Activated naive CD8-positive, alpha-beta T cell treated with anti-CD3 and anti-CD28 coated beads, Interleukin-2, amount 50 U/mL, for 24 hours (primary cell): Measurements from ENCODE around the gene UTF1.

Source experiments
- ATAC-seq: fragments of 150-1000 bp; cut with Tn5 transposase; one replicate; pipeline ENCODE4 v1.10.0; 2021
- DNase-seq: peaks from one replicate; pipeline ENCODE4 v3.0.0; 2021
- H3K27ac Mint-ChIP-seq: one replicate; pipeline ENCODE4 v1.8.0; 2021; ENCODE audit warnings: mild to moderate bottlenecking, mixed read lengths
- H3K27me3 Mint-ChIP-seq: one replicate; pipeline ENCODE4 v1.8.0; 2021; ENCODE audit warnings: mixed read lengths
- H3K36me3 Mint-ChIP-seq: one replicate; pipeline ENCODE4 v1.8.0; 2021; ENCODE audit warnings: low read depth, mixed read lengths
- H3K4me1 Mint-ChIP-seq: one replicate; pipeline ENCODE4 v1.8.0; 2021; ENCODE audit warnings: mixed read lengths
- H3K4me3 Mint-ChIP-seq: one replicate; pipeline ENCODE4 v1.8.0; 2021; ENCODE audit warnings: mild to moderate bottlenecking, moderate library complexity, mixed read lengths
- H3K9me3 Mint-ChIP-seq: one replicate; pipeline ENCODE4 v1.8.0; 2021; ENCODE audit warnings: mixed read lengths

Gene UTF1

DNA sequence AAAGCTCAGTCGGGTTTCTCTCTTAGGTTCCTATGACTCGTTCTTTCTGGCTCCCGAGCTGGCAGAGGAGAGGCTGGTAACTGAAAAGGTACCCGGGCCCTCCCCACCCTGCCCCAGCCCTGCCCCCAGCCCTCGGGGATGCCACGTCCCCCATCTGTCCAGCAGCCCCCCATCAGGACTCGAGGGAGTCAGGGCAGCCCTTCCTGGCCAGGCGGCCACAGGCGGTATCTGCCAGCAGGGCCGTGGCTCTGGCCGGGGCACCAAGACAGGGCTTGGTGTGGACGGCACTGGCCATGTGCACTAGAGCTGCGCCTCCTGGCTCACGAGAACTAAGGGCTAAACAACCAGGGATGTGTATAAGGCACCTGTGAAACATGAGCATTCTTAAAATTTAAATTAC, 40.3 kb upstream of the UTF1 start:
- no peaks in the 10 kb centered on the region for H3K4me1 Mint-ChIP-seq

DNA sequence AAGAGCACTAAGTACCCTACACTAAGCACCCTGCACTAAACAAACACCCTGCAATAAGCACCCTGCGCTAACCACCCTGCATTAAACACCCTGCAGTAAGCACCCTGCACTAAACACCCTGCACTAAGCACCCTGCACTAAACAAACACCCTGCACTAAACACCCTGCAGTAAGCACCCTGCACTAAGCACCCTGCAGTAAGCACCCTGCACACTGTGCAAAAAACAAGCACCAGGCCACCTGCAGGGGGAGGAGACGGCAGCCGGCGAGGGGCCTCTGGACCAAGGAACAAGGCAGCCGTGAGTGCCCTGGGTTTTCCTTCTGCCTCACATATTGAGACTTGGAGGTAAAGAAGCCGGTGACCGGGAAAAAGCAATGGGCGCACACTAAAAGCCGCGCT, 39.8 kb upstream of the UTF1 start:
- Mint-ChIP-seq H3K4me3 (no peak overlapping the region), H3K27ac (no peak overlapping the region), H3K9me3 (no peaks in the 10 kb centered on the region), H3K36me3 (no peaks in the 10 kb centered on the region), H3K4me1 (no peaks in the 10 kb centered on the region), H3K27me3 (peaks cover 4% of the 10 kb centered on the region)
- no peak for ATAC-seq
- DNase-seq = no peak

More for the DNA sequence above, 40.3 kb upstream of the UTF1 start:
- Mint-ChIP-seq H3K27ac (no peak overlapping the region), H3K36me3 (no peaks in the 10 kb centered on the region), H3K27me3 (peaks cover 4% of the 10 kb centered on the region), H3K4me3 (no peak overlapping the region), H3K9me3 (no peaks in the 10 kb centered on the region)
- ATAC-seq = no peak
- DNase-seq = no peak

DNA sequence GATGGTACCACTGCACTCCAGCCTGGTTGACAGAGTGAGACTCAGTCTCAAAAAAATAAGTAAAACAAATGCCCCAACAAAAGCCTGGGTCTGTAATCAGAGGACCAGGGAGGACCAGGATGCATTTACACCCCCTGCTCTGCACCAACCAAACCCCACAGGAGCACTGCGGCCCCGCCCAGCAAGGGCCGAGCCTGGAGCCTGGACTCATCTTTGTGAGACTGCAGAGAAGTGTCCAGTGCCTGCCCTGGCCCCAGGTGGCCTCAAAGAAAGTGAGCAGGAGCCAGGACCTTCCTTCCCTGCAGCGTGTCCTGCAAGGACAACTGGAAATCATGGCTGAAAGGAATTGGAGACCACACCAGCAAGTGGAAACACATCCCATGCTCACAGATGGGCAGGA, 38.4 kb upstream of the UTF1 start:
- ATAC-seq = no peak
- Mint-ChIP-seq H3K27me3 (peaks cover 4% of the 10 kb centered on the region), H3K4me1 (no peaks in the 10 kb centered on the region), H3K9me3 (no peaks in the 10 kb centered on the region), H3K27ac (no peak overlapping the region), H3K4me3 (no peak overlapping the region), H3K36me3 (no peaks in the 10 kb centered on the region)
- no peak for DNase-seq

DNA sequence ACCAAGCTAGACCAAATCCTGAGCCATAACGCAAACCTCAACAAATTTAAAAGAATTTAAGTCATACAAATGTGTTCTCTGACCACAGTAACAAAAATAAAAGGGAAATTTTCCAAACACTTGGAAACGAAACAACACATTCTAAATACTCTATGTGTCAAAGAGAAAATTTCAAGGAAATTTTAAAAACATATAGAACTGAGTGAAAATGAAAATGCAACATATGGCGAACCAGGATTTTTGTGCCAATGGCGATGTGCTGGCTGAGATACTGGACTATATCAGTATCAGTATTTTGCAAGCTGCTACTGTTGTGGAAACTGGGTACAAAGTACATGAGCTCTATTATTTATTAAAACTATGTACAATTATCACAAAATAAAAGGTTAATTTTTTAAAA, 35.9 kb upstream of the UTF1 start:
- Mint-ChIP-seq H3K4me3 (no peak overlapping the region), H3K27me3 (peaks cover 4% of the 10 kb centered on the region), H3K27ac (no peak overlapping the region), H3K9me3 (no peaks in the 10 kb centered on the region), H3K36me3 (no peaks in the 10 kb centered on the region), H3K4me1 (no peaks in the 10 kb centered on the region)
- DNase-seq (no peak), ATAC-seq (no peak)

DNA sequence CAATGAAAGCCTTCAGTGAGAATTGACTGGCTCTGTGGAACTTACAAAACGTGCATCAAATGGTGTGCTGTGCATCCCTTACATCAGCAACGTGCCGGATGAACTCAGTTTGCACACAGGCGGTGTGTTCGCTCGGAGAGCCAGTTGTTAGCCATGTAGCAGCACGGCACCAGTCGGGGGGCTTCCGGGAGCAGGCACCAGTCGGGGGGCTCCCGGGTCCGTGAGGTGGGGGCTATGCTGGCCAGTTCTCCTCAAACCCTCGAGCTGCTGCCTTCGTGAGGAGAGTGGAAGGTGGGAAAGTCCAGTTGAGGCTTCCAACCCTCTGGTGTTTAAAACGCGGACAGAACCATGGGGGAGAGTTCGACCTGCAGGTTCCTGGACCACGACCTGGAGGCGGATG, 34.9 kb upstream of the UTF1 start:
- Mint-ChIP-seq H3K4me1 (no peaks in the 10 kb centered on the region), H3K4me3 (no peak overlapping the region), H3K27me3 (peaks cover 4% of the 10 kb centered on the region), H3K36me3 (no peaks in the 10 kb centered on the region), H3K9me3 (no peaks in the 10 kb centered on the region), H3K27ac (no peak overlapping the region)
- DNase-seq (no peak), ATAC-seq (no peak)

DNA sequence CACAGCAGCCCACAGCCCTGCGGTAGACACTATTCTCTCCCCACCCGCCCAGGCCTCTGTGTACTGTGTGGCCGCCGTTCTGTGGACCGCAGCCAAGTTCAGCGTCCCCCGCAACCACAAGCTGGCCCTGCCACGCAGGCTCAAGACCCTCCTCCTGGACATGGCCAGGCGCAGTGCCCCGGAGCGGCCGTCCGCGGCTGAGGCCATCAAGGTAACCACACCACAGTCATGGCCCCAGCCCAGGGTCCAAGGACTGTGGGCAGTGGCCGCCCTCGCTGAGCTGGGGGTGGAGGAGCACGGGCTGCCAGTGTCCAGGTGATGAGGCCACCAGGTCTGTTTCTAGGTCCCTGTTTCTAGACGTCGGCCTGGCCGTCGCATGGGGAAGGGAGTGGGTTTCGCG, 34.4 kb upstream of the UTF1 start:
- Mint-ChIP-seq H3K4me3 (no peak overlapping the region), H3K27ac (no peak overlapping the region), H3K27me3 (peaks cover 2% of the 10 kb centered on the region), H3K4me1 (no peaks in the 10 kb centered on the region), H3K9me3 (no peaks in the 10 kb centered on the region), H3K36me3 (no peaks in the 10 kb centered on the region)
- no peak for ATAC-seq
- no peak for DNase-seq

DNA sequence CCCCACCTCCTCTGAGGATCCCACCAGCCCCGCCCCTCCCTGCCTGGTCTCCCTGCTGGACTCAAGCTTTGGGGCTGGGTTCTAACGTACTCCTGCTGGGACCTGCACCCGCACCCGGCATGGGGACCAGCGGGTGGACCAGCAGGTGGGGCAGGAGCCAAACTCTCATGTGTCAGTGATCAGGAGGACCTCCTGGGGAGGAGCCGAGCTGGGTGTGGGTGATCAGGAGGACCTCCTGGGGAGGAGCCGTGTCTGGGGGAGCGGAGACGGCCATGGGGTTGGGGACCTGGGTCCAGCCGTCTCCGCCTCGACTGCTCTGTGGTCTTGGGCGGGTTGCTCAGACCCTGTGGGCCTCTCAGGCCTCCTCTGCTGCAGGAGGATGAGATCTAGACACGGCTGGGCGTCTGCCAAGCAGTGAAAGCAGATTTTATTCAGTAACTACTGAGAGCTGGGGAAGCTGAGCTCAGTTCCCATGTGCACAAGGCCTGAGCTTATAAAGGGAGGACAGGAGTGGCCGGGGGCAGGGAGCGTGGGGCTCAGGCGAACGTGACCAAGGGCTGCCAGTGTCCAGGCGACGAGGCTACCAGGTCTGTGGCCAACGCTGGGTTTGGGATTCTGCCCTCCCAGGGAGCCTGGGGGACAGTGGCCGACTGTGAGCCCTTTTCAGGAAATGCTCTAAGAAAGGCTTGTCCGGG, 33.6 kb upstream of the UTF1 start:
- Mint-ChIP-seq H3K4me1 (no peaks in the 10 kb centered on the region), H3K36me3 (no peaks in the 10 kb centered on the region), H3K27ac (no peak overlapping the region), H3K4me3 (no peak overlapping the region), H3K27me3 (peaks cover 2% of the 10 kb centered on the region), H3K9me3 (no peaks in the 10 kb centered on the region)
- no peak for DNase-seq
- ATAC-seq = no peak

DNA sequence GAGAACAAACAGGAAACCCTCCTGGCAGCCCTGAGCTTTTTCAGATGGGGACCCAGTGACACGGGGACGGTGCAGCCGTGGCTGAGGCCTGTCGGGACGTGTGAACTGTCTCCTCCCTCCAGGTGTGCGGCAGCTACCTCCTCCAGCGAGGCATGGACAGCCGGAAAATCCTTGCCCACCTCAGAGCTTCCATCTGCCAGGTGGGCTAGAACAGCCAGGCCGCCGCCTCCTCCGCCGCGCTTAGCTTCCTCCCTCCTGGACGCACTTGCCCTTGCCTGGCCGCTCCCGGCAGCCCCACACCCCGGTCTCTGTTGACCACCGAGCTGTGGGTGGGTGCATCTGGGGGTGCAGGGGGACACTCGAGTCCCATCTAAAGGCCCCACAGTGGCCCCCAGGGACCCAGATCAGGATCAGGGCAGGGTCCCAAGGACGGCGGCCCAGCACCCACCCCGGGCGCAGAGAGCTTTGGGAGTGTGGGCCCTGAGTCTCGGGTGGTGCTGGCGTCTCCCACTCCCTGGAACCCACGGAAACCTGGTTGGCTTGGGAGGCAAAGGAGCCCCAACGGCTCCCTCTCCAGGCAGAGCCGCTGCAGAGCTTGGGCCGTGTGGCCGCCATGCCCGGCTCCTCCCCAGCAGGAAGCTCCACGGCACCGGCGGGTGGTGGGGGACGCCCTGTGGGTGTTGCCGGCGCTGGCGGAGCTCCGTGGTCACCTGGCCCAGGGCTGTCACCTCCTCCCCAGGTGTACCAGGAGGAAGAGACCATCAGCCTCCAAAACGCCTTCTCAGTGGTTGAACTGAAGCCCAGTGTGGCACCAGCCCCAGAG, 32.9 kb upstream of the UTF1 start:
- Mint-ChIP-seq H3K27me3 (peaks cover 2% of the 10 kb centered on the region), H3K4me1 (no peaks in the 10 kb centered on the region), H3K9me3 (no peaks in the 10 kb centered on the region)

DNA sequence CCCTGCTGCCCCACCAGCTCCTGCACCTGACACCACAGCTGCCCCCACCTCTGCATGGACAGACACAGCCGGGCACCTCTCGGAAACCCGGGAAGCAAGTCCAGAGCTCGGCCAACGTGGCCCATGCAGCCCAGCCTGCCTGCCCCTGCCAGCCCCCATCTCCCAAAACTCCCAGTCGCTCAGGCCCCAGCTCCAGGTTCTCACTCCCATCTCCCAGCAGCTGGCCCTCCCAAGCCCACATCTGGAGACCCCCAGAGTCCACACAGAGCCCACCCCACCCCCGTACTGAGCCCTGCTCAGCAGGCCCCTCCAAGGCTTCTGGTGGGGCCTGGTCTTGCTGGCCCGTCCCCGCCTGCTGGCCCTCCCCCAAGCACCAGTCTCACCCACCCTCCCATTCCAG, 32.2 kb upstream of the UTF1 start:
- Mint-ChIP-seq H3K27ac (no peak overlapping the region), H3K9me3 (no peaks in the 10 kb centered on the region), H3K36me3 (no peaks in the 10 kb centered on the region), H3K27me3 (peaks cover 2% of the 10 kb centered on the region), H3K4me3 (no peak overlapping the region), H3K4me1 (no peaks in the 10 kb centered on the region)
- DNase-seq (no peak), ATAC-seq (no peak)

More for the DNA sequence above, 32.9 kb upstream of the UTF1 start:
- H3K36me3 Mint-ChIP-seq = no peaks in the 10 kb centered on the region
- no peak overlapping the region for H3K27ac Mint-ChIP-seq
- DNase-seq (no peak), ATAC-seq (no peak)
- H3K4me3 Mint-ChIP-seq = no peak overlapping the region

DNA sequence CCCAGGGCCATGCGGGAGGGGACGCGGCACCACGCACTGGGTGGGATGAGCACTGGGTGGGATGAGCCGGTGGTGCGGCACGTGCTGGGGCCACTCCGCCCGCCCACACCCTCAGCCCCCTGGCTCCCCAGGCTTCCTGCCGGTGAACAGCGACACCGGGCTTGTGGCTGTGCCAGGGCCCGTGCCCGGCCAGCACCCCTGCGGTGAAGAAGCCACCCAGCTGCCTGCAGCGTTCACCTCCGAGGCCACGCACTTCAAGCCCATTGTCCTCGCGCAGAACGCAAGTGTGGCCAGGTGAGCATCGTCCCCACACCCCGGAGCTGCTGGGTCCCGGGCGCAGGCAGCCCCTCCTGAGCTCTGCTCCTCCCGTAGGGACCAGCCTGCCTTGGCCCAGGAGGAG, 31.8 kb upstream of the UTF1 start:
- no peaks in the 10 kb centered on the region for H3K4me1 Mint-ChIP-seq

DNA sequence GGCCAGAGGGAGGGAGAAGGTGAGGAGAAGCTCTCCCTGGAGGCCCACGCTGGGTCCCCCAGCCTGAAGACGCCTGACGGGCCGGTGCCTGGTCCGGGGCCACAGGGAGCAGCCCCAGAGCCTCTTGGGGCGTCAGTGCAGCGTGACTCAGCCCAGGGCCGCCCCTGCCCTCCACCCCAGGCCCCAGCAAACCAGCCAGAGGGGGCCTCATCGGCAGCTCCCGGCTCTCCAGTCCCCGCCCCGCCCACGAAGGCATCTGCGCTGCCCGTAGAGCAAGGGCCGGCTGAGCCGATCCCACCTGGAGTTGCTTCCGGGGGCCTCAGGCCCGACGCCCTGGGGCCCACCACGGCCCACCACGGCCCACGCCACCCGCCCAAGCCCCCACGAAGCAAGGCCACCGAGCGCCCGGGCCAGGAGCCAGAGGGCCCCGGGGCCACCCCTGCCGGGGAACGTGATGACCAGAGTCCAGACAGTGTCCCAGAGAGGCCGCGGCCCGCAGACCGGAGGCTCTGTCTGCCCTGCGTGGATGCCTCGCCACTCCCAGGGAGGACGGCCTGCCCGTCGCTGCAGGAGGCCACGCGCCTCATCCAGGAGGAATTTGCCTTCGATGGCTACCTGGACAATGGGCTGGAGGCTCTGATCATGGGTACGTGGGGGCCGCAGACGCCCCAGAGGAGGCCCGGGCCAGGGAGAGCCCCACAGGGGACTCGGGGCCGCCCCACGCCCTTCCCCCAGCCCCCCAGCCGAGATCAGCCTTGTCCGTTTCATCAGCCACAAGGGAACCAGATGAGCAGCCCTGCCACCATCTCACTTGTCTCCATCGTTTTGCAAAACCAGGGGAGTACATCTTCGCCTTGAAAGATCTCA, 31.2 kb upstream of the UTF1 start:
- H3K4me1 Mint-ChIP-seq = no peaks in the 10 kb centered on the region
- H3K27me3 Mint-ChIP-seq = peaks cover 2% of the 10 kb centered on the region
- no peak overlapping the region for H3K27ac Mint-ChIP-seq
- DNase-seq = no peak
- ATAC-seq = no peak
- H3K4me3 Mint-ChIP-seq = no peak overlapping the region
- no peaks in the 10 kb centered on the region for H3K9me3 Mint-ChIP-seq
- no peaks in the 10 kb centered on the region for H3K36me3 Mint-ChIP-seq

More for the DNA sequence above, 31.8 kb upstream of the UTF1 start:
- Mint-ChIP-seq H3K4me3 (no peak overlapping the region), H3K36me3 (no peaks in the 10 kb centered on the region), H3K9me3 (no peaks in the 10 kb centered on the region), H3K27ac (no peak overlapping the region), H3K27me3 (peaks cover 2% of the 10 kb centered on the region)
- no peak for DNase-seq
- ATAC-seq = no peak

DNA sequence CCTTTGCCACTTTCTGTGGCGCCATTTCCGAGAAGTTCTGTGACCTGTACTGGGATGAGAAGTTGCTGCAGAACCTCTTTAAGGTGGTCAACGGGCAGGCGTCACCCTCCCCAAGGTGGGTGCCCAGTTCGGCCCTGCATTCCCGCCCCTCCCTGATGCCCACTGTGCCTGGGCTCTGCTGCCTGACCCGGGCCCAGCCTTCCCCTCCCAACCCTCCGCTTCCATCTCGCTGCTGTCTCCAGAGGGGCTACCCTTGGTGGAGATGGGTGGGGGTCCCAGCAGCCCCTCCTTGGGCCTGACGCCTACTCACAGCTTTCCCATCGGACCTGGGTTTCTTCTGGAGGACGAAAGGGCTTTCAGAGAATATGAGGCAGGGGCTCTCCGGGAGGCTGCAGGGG, 30.5 kb upstream of the UTF1 start:
- H3K4me3 Mint-ChIP-seq = no peak overlapping the region
- no peaks in the 10 kb centered on the region for H3K4me1 Mint-ChIP-seq
- H3K36me3 Mint-ChIP-seq = no peaks in the 10 kb centered on the region
- DNase-seq (no peak), ATAC-seq (no peak)
- H3K27me3 Mint-ChIP-seq = no peaks in the 10 kb centered on the region
- no peak overlapping the region for H3K27ac Mint-ChIP-seq
- no peaks in the 10 kb centered on the region for H3K9me3 Mint-ChIP-seq

DNA sequence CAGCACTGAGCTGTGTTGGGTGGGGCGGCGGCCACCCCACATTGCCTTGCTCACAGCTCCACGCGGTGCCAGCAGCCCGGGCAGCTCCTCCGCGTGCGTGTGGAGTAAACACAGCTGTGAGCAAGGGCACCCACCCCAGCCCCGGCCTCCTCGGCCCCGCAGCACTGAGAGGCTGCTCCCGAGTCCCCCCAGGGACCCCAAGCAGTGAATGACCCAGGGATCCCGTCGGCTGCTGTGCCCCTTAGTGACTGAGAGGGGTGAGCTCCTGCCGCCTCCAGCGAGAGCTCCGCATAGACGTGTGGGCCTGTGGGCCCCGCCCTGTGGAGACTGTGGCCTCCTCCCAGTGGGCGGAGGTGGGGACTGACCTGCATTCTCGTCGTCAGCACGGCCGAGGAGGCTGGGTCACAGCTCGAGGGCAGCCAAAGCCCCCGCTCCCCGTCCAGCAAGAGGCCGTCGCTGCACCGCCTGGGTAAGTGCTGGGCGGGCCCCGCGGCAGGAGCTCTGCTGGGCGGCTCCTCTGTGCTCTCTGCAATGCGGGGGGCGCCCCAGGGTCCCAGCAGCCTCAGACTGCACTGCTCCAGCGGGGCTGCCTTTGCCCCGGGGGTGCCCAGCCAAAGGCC, 29.9 kb upstream of the UTF1 start:
- Mint-ChIP-seq H3K36me3 (no peaks in the 10 kb centered on the region), H3K27me3 (no peaks in the 10 kb centered on the region), H3K9me3 (no peaks in the 10 kb centered on the region), H3K4me1 (no peaks in the 10 kb centered on the region), H3K4me3 (no peak overlapping the region), H3K27ac (no peak overlapping the region)
- no peak for DNase-seq
- ATAC-seq = no peak

DNA sequence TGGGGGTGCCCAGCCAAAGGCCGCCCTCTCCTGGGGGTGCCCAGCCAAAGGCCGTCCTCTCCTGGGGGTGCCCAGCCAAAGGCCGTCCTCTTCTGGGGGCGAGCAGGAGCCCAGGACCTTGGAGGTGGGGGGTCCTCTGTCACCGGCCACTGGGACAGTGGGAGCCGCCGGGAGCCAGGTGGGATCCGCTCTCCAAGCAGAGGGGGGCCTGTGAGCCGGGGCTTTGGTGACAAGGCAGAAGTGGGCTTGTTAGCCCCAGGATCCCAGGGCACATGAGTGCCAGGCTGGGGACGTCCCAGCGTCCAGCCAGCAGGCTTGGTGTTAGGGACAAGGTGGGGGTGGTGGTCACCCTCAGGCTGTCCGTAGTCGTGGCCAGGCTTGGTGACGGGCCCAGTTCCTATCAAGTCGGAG, 29.4 kb upstream of the UTF1 start:
- H3K4me1 Mint-ChIP-seq = no peaks in the 10 kb centered on the region
- ATAC-seq (no peak), DNase-seq (no peak)
- no peak overlapping the region for H3K27ac Mint-ChIP-seq
- H3K36me3 Mint-ChIP-seq = no peaks in the 10 kb centered on the region
- H3K9me3 Mint-ChIP-seq = no peaks in the 10 kb centered on the region
- H3K4me3 Mint-ChIP-seq = no peak overlapping the region
- no peaks in the 10 kb centered on the region for H3K27me3 Mint-ChIP-seq
